ENCODE data around the gene CAV1.

GRCh38 chr7:116576350-116577319 is 51.8 kb downstream of the CAV1 start:
- TF ChIP-seq, protein P1, sequence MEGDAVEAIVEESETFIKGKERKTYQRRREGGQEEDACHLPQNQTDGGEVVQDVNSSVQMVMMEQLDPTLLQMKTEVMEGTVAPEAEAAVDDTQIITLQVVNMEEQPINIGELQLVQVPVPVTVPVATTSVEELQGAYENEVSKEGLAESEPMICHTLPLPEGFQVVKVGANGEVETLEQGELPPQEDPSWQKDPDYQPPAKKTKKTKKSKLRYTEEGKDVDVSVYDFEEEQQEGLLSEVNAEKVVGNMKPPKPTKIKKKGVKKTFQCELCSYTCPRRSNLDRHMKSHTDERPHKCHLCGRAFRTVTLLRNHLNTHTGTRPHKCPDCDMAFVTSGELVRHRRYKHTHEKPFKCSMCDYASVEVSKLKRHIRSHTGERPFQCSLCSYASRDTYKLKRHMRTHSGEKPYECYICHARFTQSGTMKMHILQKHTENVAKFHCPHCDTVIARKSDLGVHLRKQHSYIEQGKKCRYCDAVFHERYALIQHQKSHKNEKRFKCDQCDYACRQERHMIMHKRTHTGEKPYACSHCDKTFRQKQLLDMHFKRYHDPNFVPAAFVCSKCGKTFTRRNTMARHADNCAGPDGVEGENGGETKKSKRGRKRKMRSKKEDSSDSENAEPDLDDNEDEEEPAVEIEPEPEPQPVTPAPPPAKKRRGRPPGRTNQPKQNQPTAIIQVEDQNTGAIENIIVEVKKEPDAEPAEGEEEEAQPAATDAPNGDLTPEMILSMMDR (IDR thresholded peaks at IDR 0.05) = no peak
- TF ChIP-seq POLR2A (IDR thresholded peaks at IDR 0.05) = no peak

Data from thyroid gland (tissue), 4 donors.